Keratinocyte (primary cell): Measurements from ENCODE around the gene PFN1. TPM values are rescaled to one million over a fixed set of nuclear protein-coding genes. Genes with fewer than 3 reads are reported as not detected.

Experiments
- DNase-seq: peaks from one replicate; pipeline ENCODE4 v3.0.0-alpha.2; 2011; ENCODE audit warnings: low read depth, missing footprints, low spot score
- FAIRE-seq: peaks from 2 replicates; lab custom pipeline; 2011; peaks lifted over from hg19 to GRCh38; lab: Jason Lieb, UNC
- H2AFZ ChIP-seq: 2 replicates; pipeline ENCODE4 v1.6.0; 2012; ENCODE audit warnings: low read length, control low read depth, inconsistent platforms; ENCODE audit not compliant: control insufficient read depth
- H3K27ac ChIP-seq: 2 replicates; pipeline ENCODE4 v1.5.1; 2011; ENCODE audit warnings: low read length; ENCODE audit not compliant: control insufficient read depth, insufficient read depth
- H3K27me3 ChIP-seq: 3 replicates; pipeline ENCODE4 v1.6.0; 2011; ENCODE audit warnings: low read length; ENCODE audit not compliant: control insufficient read depth, insufficient read depth; ENCODE audit errors: extremely low read depth
- H3K36me3 ChIP-seq, 2 experiments: 2 replicates in 1 of 2; 3 replicates in 1 of 2; pipeline ENCODE4 v1.5.1; 2011; ENCODE audit warnings: low read length in 2 of 2, mild to moderate bottlenecking in 1 of 2; ENCODE audit not compliant: control insufficient read depth in 2 of 2, insufficient read depth in 2 of 2; ENCODE audit errors: extremely low read depth in 1 of 2
- H3K4me1 ChIP-seq: 3 replicates; pipeline ENCODE4 v1.5.1; 2011; ENCODE audit warnings: low read length; ENCODE audit not compliant: control insufficient read depth, insufficient read depth; ENCODE audit errors: extremely low read depth
- H3K4me2 ChIP-seq: 3 replicates; pipeline ENCODE4 v1.6.0; 2011; ENCODE audit warnings: low read depth, low read length; ENCODE audit not compliant: control insufficient read depth, insufficient read depth; ENCODE audit errors: extremely low read depth
- H3K4me3 ChIP-seq, 3 experiments: fragments of 200-600 bp in 1 of 3; sonication (generic) in 1 of 3; 2 replicates in 2 of 3; 3 replicates in 1 of 3; pipeline ENCODE4 v1.5.1; 2011 to 2016; ENCODE audit warnings: low read length in 3 of 3, mild to moderate bottlenecking in 3 of 3, control low read depth in 2 of 3, inconsistent platforms in 1 of 3, low read depth in 1 of 3, mixed read lengths in 1 of 3, mixed run types in 1 of 3, moderate library complexity in 1 of 3; ENCODE audit not compliant: control insufficient read depth in 2 of 3, insufficient read depth in 2 of 3; ENCODE audit errors: extremely low read depth in 1 of 3
- H3K79me2 ChIP-seq: 2 replicates; pipeline ENCODE4 v1.6.0; 2012; ENCODE audit warnings: low read length; ENCODE audit not compliant: control insufficient read depth, insufficient read depth
- H3K9ac ChIP-seq: 3 replicates; pipeline ENCODE4 v1.6.0; 2011; ENCODE audit warnings: low read length; ENCODE audit not compliant: control insufficient read depth, insufficient read depth; ENCODE audit errors: extremely low read depth
- H3K9me1 ChIP-seq: 3 replicates; pipeline ENCODE4 v1.6.0; 2011; ENCODE audit warnings: low read length; ENCODE audit not compliant: control insufficient read depth, insufficient read depth; ENCODE audit errors: extremely low read depth
- H3K9me3 ChIP-seq: 2 replicates; pipeline ENCODE4 v1.5.1; 2012; ENCODE audit warnings: low read depth, low read length; ENCODE audit not compliant: control insufficient read depth
- H4K20me1 ChIP-seq: 3 replicates; pipeline ENCODE4 v1.6.0; 2011; ENCODE audit warnings: low read length; ENCODE audit not compliant: control insufficient read depth, insufficient read depth; ENCODE audit errors: extremely low read depth
- CTCF ChIP-seq, 3 experiments: IDR thresholded peaks in 1 of 3; conservative IDR thresholded peaks in 1 of 3; optimal IDR thresholded peaks in 1 of 3; 2 replicates in 2 of 3; 3 replicates in 1 of 3; pipeline versions ENCODE3 to v1.5.1; 2011; ENCODE audit warnings: low read length in 3 of 3, mild to moderate bottlenecking in 3 of 3, moderate library complexity in 2 of 3, control low read depth in 1 of 3, inconsistent platforms in 1 of 3; ENCODE audit not compliant: insufficient read depth in 2 of 3; ENCODE audit errors: extremely low read depth in 1 of 3
- EZH2 ChIP-seq: IDR thresholded peaks from one replicate; pipeline ENCODE4 v1.6.1; 2012; ENCODE audit warnings: inconsistent platforms, mild to moderate bottlenecking, low read length, moderate library complexity
- dilution Hi-C: fragments of 300-500 bp; cut with MboI; formaldehyde crosslinking; loops from one replicate; pipeline ENCODE4 v1.7.0; 2020; ENCODE audit warnings: low sequenced_read_pairs; ENCODE audit not compliant: extremely low pct_ligation_motif_present
- polyA plus RNA-seq, 5 experiments: library from polyadenylated mRNA; depleted of rRNA in 3 of 5; stranded (reverse) in 3 of 5; stranded (forward) in 1 of 5; unstranded in 1 of 5; fragments of >200 nt; gene quantifications; 1 replicate in 1 of 5; 2 replicates in 3 of 5; 3 replicates in 1 of 5; pipeline versions ENCODE4 v1.2.1 to v1.2.3, GENCODE V29; 2011 to 2012; ENCODE audit warnings: missing spikeins in 2 of 5, low read depth in 1 of 5, low replicate concordance in 1 of 5

Gene PFN1
- polyA plus RNA-seq, 1 donor (not counting 4 experiments of a cell fraction or from before 2014, with no cell fraction given) = 1,435 TPM

GRCh38 chr17:4956493-4957061 lies 8.2 kb upstream of the PFN1 start:
- dilution Hi-C loops = no loop called here
- Histone ChIP-seq H3K9ac (no peak overlapping the region), H3K4me3 (no peak overlapping the region), H3K79me2 (no peaks in the 10 kb centered on the region), H3K4me2 (no peak overlapping the region), H3K36me3 (peaks cover 9 to 15% of the 10 kb centered on the region in 2 experiments), H3K9me3 (no peaks in the 10 kb centered on the region), H3K27ac (no peak overlapping the region), H3K9me1 (peaks cover 2% of the 10 kb centered on the region), H3K27me3 (no peaks in the 10 kb centered on the region), H3K4me1 (peaks cover 11% of the 10 kb centered on the region), H2AFZ (no peak overlapping the region), H4K20me1 (no peaks in the 10 kb centered on the region)
- TF ChIP-seq CTCF (optimal IDR thresholded peaks at IDR 0.05 in 1 of 3, IDR thresholded peaks at IDR 0.05 in 1 of 3, conservative IDR thresholded peaks at IDR 0.05 in 1 of 3; ENCODE audit: extremely low read depth in 1 of 3, insufficient read depth in 2 of 3, low read length in 3 of 3) = peak; percentile 18 to 49 (median 28)
- no peak for TF ChIP-seq EZH2
- no peak for FAIRE-seq
- no peak for DNase-seq

GRCh38 chr17:4955091-4955490 lies 6.8 kb upstream of the PFN1 start:
- no peak for DNase-seq
- dilution Hi-C loops = no loop called here
- Histone ChIP-seq H3K36me3 (peaks cover 4 to 8% of the 10 kb centered on the region in 2 experiments), H3K4me2 (no peak overlapping the region), H3K9ac (no peak overlapping the region), H3K4me3 (no peak overlapping the region), H4K20me1 (no peaks in the 10 kb centered on the region), H3K79me2 (no peaks in the 10 kb centered on the region), H3K9me3 (no peaks in the 10 kb centered on the region), H3K27ac (no peak overlapping the region), H2AFZ (no peak overlapping the region), H3K27me3 (no peaks in the 10 kb centered on the region), H3K9me1 (peaks cover 2% of the 10 kb centered on the region), H3K4me1 (peaks cover 15% of the 10 kb centered on the region)
- TF ChIP-seq EZH2 (no peak), CTCF (optimal IDR thresholded peaks at IDR 0.05 in 1 of 3, IDR thresholded peaks at IDR 0.05 in 1 of 3, conservative IDR thresholded peaks at IDR 0.05 in 1 of 3; ENCODE audit: extremely low read depth in 1 of 3, insufficient read depth in 2 of 3, low read length in 3 of 3) (no peak)
- FAIRE-seq = no peak
